HepG2 (cell line): ENCODE data around the gene GRB2. TPM values are rescaled to one million over a fixed set of nuclear protein-coding genes. Genes with fewer than 3 reads are reported as not detected.

Experiments
- ATAC-seq: fragments of 200-7000 bp; cut with Tn5 transposase; 3 replicates; pipeline ENCODE4 v1.9.1; 2020; ENCODE audit warnings: mild to moderate bottlenecking, moderate library complexity
- BruUV-seq: library from RNA; stranded (reverse); fragments of 400-500 nt; replicated peaks from 2 replicates; lab custom pipeline; 2021; lab: Mats Ljungman, UMichigan
- CTCF ChIA-PET: fragments of 300-600 bp; formaldehyde crosslinking; extraction: SDS; loops from one replicate; lab custom pipeline; 2021; ENCODE audit warnings: low total read pairs, inconsistent platforms, low intra/inter-chr PET ratio; lab: Yijun Ruan, JAX
- POLR2A ChIA-PET: fragments of 350-600 bp; sonication (Branson Sonifier 250); formaldehyde crosslinking; loops from one replicate; lab custom pipeline; 2020; ENCODE audit warnings: antibody characterized with exemption, inconsistent platforms; lab: Yijun Ruan, JAX
- DNase-seq: peaks from one replicate; pipeline ENCODE4 v3.0.0-alpha.2; 2015; ENCODE audit warnings: low spot score
- FAIRE-seq: peaks from 3 replicates; lab custom pipeline; 2011; peaks lifted over from hg19 to GRCh38; lab: Jason Lieb, UNC
- H2AFZ ChIP-seq: one replicate; pipeline ENCODE4 v1.6.1; 2011; ENCODE audit warnings: low read length, inconsistent platforms
- H3K27ac ChIP-seq: fragments of 300-600 bp; 3 replicates; pipeline ENCODE4 v1.8.0; 2011; ENCODE audit warnings: mixed run types, mild to moderate bottlenecking, mixed read lengths, low read length, inconsistent platforms; ENCODE audit not compliant: insufficient read depth; ENCODE audit errors: extremely low read length
- H3K27me3 ChIP-seq, 2 experiments: fragments of 200-600 bp in 1 of 2; 2 replicates in 1 of 2; 3 replicates in 1 of 2; pipeline versions ENCODE4 v1.6.0 to v1.8.0; 2011; ENCODE audit warnings: low read length in 2 of 2, mild to moderate bottlenecking in 2 of 2, moderate library complexity in 2 of 2, inconsistent platforms in 1 of 2; ENCODE audit not compliant: insufficient read depth in 2 of 2, control insufficient read depth in 1 of 2
- H3K36me3 ChIP-seq, 2 experiments: fragments of 200-600 bp in 1 of 2; replicated peaks in 1 of 2; 2 replicates in 1 of 2; 3 replicates in 1 of 2; pipeline versions ENCODE4 v1.5.1 to v1.8.0; 2011; ENCODE audit warnings: low read length in 2 of 2, inconsistent platforms in 1 of 2; ENCODE audit not compliant: insufficient read depth in 2 of 2, control insufficient read depth in 1 of 2
- H3K4me1 ChIP-seq: 2 replicates; pipeline ENCODE4 v1.5.1; 2012; ENCODE audit warnings: low read length, inconsistent platforms; ENCODE audit not compliant: insufficient read depth
- H3K4me2 ChIP-seq: 2 replicates; pipeline ENCODE4 v1.6.0; 2011; ENCODE audit warnings: low read depth, low read length, inconsistent platforms
- H3K4me3 ChIP-seq, 3 experiments: fragments of 200-600 bp in 1 of 3; sonication (generic), shearing (Covaris generic) in 1 of 3; replicated peaks in 1 of 3; 2 replicates each; pipeline ENCODE4 v1.5.1; 2011 to 2016; ENCODE audit warnings: low read length in 3 of 3, inconsistent platforms in 2 of 3, low read depth in 2 of 3, mild to moderate bottlenecking in 2 of 3, control low read depth in 1 of 3, mixed read lengths in 1 of 3; ENCODE audit not compliant: insufficient read depth in 1 of 3
- H3K79me2 ChIP-seq: one replicate; pipeline ENCODE4 v1.6.1; 2011; ENCODE audit warnings: low read length, inconsistent platforms; ENCODE audit not compliant: insufficient read depth
- H3K9ac ChIP-seq: 2 replicates; pipeline ENCODE4 v1.6.0; 2011; ENCODE audit warnings: mild to moderate bottlenecking, low read depth, low read length, inconsistent platforms; ENCODE audit not compliant: insufficient read depth
- H3K9me3 ChIP-seq: 2 replicates; pipeline ENCODE4 v1.5.1; 2012; ENCODE audit warnings: mild to moderate bottlenecking, low read length
- H4K20me1 ChIP-seq: 2 replicates; pipeline ENCODE4 v1.6.0; 2011; ENCODE audit warnings: inconsistent platforms, mild to moderate bottlenecking, low read length, moderate library complexity; ENCODE audit not compliant: insufficient read depth
- IKZF4 ChIP-seq: sonication (generic); formaldehyde crosslinking; IDR thresholded peaks from 2 replicates; pipeline ENCODE4 v1.5.1; 2020; ENCODE audit warnings: borderline replicate concordance, mild to moderate bottlenecking, low read depth, missing genetic modification reagents; ENCODE audit errors: not compliant biosample characterization
- MED1 ChIP-seq: sonication (generic); formaldehyde crosslinking; IDR thresholded peaks from 2 replicates; pipeline ENCODE4 v1.4.0; 2020; ENCODE audit warnings: missing genetic modification reagents
- PHF20 ChIP-seq: sonication (generic); formaldehyde crosslinking; IDR thresholded peaks from 2 replicates; pipeline ENCODE4 v1.5.0; 2020; ENCODE audit warnings: mild to moderate bottlenecking, missing genetic modification reagents
- ZBTB21 ChIP-seq: sonication (generic); formaldehyde crosslinking; IDR thresholded peaks from 2 replicates; pipeline ENCODE4 v1.4.0; 2020; ENCODE audit warnings: missing genetic modification reagents
- ZNF343 ChIP-seq: sonication (generic); formaldehyde crosslinking; IDR thresholded peaks from 2 replicates; pipeline ENCODE4 v1.4.0; 2020; ENCODE audit warnings: mild to moderate bottlenecking, missing genetic modification reagents
- ZNF557 ChIP-seq: sonication (generic); formaldehyde crosslinking; IDR thresholded peaks from 2 replicates; pipeline ENCODE4 v1.4.0; 2020; ENCODE audit warnings: missing genetic modification reagents
- ZNF615 ChIP-seq: sonication (generic); formaldehyde crosslinking; IDR thresholded peaks from 2 replicates; pipeline ENCODE4 v1.5.0; 2020; ENCODE audit warnings: mild to moderate bottlenecking, missing genetic modification reagents, borderline replicate concordance
- ZNF713 ChIP-seq: sonication (generic); formaldehyde crosslinking; IDR thresholded peaks from 2 replicates; pipeline ENCODE4 v1.4.0; 2020; ENCODE audit warnings: mild to moderate bottlenecking, missing genetic modification reagents
- in situ Hi-C: cut with HindIII; loops from 2 replicates; pipeline ENCODE4 v1.10.0; 2017; ENCODE audit warnings: low pct_unique_long_range_greater_than_20kb; ENCODE audit not compliant: extremely low pct_ligation_motif_present
- intact Hi-C: fragments of 100-400 bp; cut with micrococcal nuclease; formaldehyde crosslinking; loops from one replicate; pipeline ENCODE4 v1.10.0; 2022; ENCODE audit not compliant: unreplicated experiment
- polyA plus RNA-seq, 8 experiments: library from polyadenylated mRNA; depleted of rRNA in 3 of 8; stranded (reverse) in 7 of 8; unstranded in 1 of 8; fragments of >200 nt; fragmentation: Illumina TruSeq in 4 of 8; extraction: Trizol in 4 of 8; gene quantifications; 2 replicates each; pipeline versions ENCODE4 v1.2.1 to v1.2.3, GENCODE V29; 2011 to 2016; ENCODE audit warnings: low read depth in 4 of 8, missing spikeins in 1 of 8, mixed read lengths in 1 of 8; ENCODE audit not compliant: insufficient read depth in 1 of 8
- total RNA-seq, 5 experiments: library from RNA; depleted of rRNA; stranded (reverse); fragments of >200 nt; fragmentation: Illumina TruSeq; extraction: Trizol; gene quantifications; 2 replicates each; pipeline ENCODE4 v1.2.3, GENCODE V29; 2016; ENCODE audit warnings: low read depth in 1 of 5
- TF ChIP-seq, protein P1 (sequence below): sonication (generic); formaldehyde crosslinking; IDR thresholded peaks from 2 replicates; pipeline ENCODE4 v1.5.0; 2020; ENCODE audit warnings: mild to moderate bottlenecking, missing genetic modification reagents
- TF ChIP-seq, protein P2 (sequence below): sonication (generic); formaldehyde crosslinking; IDR thresholded peaks from 2 replicates; pipeline ENCODE4 v1.5.1; 2020; ENCODE audit warnings: mild to moderate bottlenecking, missing genetic modification reagents, borderline replicate concordance
- TF ChIP-seq, protein P3 (sequence below): sonication (generic); formaldehyde crosslinking; IDR thresholded peaks from 2 replicates; pipeline ENCODE4 v1.9.0; 2021; ENCODE audit warnings: missing genetic modification reagents, borderline replicate concordance

GRB2 gene
- total and polyA plus RNA-seq, 2 of the 13 experiments (the other 11 are each of a cell fraction or from before 2014, with no cell fraction given), result 84.6 to 92.3 TPM

DNA sequence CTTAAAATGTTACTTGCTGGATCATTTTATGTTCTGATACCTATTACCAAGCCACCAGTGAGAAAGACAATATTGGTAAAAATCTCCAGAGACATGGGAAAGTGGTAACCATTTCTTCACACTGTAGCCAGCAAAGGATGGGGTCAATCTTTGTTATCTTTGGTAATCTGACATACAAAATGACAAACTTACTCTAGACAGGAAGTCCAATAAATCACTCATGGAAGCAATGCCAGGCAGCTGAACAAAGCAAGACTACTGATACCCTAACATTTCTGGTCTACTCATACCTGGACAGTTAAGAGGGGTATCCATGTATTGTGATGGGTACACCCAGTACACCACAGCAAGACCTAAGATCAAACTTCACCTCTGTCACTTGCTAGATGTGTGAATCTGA is 19.0 kb downstream of the GRB2 start:
- no peak overlapping the region for H2AFZ ChIP-seq
- no peak overlapping the region for H3K9ac ChIP-seq
- DNase-seq, result no peak
- H3K36me3 ChIP-seq, result peaks cover 12 to 35% of the 10 kb centered on the region in 2 experiments
- H3K9me3 ChIP-seq, result no peaks in the 10 kb centered on the region
- in situ Hi-C loops (no loop called here), intact Hi-C loops (no loop called here)
- POLR2A ChIA-PET, result no interaction called here
- peaks cover 84% of the 10 kb centered on the region for H3K79me2 ChIP-seq
- no peaks in the 10 kb centered on the region for H3K27me3 ChIP-seq
- H3K4me3 ChIP-seq, result no peak overlapping the region
- H3K4me1 ChIP-seq, result peaks cover 79% of the 10 kb centered on the region
- H4K20me1 ChIP-seq, result no peaks in the 10 kb centered on the region
- H3K4me2 ChIP-seq, result no peak overlapping the region
- ATAC-seq, result no peak
- TF ChIP-seq IKZF4 (no peak), ZNF615 (CRISPR knock-in tag) (no peak), ZBTB21 (CRISPR knock-in tag) (no peak), ZNF343 (CRISPR knock-in tag) (no peak), MED1 (CRISPR knock-in tag) (no peak), PHF20 (CRISPR knock-in tag) (no peak), ZNF557 (no peak), ZNF713 (CRISPR knock-in tag) (no peak)
- TF ChIP-seq, protein P1, sequence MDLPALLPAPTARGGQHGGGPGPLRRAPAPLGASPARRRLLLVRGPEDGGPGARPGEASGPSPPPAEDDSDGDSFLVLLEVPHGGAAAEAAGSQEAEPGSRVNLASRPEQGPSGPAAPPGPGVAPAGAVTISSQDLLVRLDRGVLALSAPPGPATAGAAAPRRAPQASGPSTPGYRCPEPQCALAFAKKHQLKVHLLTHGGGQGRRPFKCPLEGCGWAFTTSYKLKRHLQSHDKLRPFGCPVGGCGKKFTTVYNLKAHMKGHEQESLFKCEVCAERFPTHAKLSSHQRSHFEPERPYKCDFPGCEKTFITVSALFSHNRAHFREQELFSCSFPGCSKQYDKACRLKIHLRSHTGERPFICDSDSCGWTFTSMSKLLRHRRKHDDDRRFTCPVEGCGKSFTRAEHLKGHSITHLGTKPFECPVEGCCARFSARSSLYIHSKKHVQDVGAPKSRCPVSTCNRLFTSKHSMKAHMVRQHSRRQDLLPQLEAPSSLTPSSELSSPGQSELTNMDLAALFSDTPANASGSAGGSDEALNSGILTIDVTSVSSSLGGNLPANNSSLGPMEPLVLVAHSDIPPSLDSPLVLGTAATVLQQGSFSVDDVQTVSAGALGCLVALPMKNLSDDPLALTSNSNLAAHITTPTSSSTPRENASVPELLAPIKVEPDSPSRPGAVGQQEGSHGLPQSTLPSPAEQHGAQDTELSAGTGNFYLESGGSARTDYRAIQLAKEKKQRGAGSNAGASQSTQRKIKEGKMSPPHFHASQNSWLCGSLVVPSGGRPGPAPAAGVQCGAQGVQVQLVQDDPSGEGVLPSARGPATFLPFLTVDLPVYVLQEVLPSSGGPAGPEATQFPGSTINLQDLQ (CRISPR knock-in tag), result no peak
- TF ChIP-seq, protein P2, sequence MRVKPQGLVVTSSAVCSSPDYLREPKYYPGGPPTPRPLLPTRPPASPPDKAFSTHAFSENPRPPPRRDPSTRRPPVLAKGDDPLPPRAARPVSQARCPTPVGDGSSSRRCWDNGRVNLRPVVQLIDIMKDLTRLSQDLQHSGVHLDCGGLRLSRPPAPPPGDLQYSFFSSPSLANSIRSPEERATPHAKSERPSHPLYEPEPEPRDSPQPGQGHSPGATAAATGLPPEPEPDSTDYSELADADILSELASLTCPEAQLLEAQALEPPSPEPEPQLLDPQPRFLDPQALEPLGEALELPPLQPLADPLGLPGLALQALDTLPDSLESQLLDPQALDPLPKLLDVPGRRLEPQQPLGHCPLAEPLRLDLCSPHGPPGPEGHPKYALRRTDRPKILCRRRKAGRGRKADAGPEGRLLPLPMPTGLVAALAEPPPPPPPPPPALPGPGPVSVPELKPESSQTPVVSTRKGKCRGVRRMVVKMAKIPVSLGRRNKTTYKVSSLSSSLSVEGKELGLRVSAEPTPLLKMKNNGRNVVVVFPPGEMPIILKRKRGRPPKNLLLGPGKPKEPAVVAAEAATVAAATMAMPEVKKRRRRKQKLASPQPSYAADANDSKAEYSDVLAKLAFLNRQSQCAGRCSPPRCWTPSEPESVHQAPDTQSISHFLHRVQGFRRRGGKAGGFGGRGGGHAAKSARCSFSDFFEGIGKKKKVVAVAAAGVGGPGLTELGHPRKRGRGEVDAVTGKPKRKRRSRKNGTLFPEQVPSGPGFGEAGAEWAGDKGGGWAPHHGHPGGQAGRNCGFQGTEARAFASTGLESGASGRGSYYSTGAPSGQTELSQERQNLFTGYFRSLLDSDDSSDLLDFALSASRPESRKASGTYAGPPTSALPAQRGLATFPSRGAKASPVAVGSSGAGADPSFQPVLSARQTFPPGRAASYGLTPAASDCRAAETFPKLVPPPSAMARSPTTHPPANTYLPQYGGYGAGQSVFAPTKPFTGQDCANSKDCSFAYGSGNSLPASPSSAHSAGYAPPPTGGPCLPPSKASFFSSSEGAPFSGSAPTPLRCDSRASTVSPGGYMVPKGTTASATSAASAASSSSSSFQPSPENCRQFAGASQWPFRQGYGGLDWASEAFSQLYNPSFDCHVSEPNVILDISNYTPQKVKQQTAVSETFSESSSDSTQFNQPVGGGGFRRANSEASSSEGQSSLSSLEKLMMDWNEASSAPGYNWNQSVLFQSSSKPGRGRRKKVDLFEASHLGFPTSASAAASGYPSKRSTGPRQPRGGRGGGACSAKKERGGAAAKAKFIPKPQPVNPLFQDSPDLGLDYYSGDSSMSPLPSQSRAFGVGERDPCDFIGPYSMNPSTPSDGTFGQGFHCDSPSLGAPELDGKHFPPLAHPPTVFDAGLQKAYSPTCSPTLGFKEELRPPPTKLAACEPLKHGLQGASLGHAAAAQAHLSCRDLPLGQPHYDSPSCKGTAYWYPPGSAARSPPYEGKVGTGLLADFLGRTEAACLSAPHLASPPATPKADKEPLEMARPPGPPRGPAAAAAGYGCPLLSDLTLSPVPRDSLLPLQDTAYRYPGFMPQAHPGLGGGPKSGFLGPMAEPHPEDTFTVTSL (CRISPR knock-in tag), result no peak
- TF ChIP-seq, protein P3, sequence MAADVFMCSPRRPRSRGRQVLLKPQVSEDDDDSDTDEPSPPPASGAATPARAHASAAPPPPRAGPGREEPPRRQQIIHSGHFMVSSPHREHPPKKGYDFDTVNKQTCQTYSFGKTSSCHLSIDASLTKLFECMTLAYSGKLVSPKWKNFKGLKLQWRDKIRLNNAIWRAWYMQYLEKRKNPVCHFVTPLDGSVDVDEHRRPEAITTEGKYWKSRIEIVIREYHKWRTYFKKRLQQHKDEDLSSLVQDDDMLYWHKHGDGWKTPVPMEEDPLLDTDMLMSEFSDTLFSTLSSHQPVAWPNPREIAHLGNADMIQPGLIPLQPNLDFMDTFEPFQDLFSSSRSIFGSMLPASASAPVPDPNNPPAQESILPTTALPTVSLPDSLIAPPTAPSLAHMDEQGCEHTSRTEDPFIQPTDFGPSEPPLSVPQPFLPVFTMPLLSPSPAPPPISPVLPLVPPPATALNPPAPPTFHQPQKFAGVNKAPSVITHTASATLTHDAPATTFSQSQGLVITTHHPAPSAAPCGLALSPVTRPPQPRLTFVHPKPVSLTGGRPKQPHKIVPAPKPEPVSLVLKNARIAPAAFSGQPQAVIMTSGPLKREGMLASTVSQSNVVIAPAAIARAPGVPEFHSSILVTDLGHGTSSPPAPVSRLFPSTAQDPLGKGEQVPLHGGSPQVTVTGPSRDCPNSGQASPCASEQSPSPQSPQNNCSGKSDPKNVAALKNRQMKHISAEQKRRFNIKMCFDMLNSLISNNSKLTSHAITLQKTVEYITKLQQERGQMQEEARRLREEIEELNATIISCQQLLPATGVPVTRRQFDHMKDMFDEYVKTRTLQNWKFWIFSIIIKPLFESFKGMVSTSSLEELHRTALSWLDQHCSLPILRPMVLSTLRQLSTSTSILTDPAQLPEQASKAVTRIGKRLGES (CRISPR knock-in tag), result no peak
- FAIRE-seq, result no peak
- CTCF ChIA-PET, result no interaction called here
- no peak overlapping the region for H3K27ac ChIP-seq
- BruUV-seq, result no TSS peak
